ENCODE data around the gene RERE.

RERE gene

DNA sequence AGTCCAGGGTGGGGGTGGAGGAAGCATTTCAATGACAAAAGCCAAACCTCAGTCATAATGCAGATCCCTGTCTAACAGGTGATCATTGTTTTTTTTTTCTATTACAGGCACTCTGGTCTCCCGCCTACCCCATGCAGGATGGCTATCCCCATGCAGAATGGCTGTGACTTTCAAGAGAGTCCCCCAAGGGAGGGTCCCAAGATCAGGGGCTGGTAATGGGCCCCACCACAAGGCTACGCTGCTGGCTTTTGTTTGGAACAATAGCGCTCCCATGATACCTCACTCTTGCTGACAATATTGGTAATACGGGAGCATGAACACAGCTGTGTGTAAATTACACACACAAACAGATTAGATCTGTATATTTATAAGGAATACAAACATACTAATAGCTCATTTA, 380.1 kb downstream of the RERE start:
- no peak for DNase-seq

DNA sequence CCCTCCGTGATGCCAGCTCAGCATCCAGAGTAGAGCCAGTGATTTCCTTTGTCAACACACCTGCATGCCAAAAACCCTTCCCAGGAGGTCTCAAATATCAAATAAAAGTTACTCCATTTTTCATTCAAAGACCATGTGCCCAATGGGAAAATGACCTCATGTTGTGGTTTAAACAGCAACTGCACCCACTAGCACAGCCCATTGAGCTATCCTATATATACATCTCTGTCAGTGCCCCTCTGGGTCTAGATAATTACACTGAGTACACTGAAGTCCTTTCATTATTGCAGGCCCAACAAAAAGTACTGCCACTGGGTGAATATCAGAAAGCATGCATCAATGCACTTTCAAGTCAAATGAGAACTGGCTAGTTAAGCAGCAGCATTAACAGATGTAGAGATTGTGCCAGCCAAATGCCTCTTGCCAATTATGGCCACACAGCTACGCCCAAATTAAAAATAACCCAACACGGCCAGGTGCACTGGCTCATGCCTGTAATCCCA, 381.8 kb downstream of the RERE start:
- no peak for DNase-seq

DNA sequence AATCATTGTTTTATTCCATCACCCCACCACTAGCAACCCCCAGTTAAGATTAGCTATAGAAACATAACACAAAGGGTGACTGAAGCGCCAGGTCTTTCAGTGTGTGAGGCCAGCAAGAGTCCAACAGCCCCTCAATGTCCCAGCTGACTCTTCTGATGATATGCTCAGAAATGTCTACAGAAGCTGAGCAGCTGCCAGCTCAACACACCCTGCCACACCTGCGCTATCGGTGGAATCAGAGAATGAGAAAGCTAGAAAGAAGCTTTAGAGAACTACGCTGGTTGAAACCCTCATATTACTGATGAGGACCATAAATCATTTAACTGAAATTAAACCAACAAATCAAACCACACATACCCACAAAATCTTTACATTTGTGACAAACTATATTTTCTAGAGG, 383.3 kb downstream of the RERE start:
- DNase-seq = no peak

DNA sequence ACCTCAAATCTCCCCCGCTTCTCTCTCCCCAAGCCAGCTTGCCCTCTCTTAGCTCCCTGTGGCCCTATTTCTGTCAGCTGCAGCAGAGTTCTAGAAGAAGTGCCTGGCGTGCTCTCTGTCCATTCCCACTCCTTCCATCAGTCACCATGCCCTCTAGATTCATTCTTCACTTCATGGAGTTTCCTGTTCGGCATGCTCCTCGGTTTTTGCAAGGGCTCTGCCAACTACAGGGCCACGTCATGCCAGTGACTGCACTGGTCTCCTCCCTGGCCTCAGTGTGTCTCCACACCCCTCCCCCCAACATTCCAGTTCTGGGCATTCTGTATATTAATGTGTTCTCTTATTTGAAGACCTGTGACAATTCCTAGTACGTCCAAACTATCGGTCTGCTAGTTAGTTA, 385.7 kb downstream of the RERE start:
- DNase-seq = no peak

DNA sequence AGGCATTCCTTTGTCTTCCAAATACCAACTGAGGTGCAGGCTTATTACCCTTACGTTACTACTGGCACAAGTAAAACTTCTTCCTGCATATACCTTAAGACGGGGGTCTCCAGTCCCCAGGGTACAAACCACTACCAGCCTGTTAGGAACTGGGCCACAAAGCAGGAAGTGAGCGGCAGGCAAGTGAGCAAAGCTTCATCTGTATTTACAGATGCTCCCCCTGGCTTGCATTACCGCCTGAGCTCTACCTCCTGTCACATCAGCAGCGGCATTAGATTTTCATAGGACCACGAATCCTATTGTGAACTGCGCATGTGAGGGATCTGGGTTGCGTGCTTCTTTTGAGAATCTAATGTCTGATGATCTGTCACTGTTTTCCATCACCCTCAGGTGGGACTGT, 386.4 kb downstream of the RERE start:
- no peak for DNase-seq

DNA sequence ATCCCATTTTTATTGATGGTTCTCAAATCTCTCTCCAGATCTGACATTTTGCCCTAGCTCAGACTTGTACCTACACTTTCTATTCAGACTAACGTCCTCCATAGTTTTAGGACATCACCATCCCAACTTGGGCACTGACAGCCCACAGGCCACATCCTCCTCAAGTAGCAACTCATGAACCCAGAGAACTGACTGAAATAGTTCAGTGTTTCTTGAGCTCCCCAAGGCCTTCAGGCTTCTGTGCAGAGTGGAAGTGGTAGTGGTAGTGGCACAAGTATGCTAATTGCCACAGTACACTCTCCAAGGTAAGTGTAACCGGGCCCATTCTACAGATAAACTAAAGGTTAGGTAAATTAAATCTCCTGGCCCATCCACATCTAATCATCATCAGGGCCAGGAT, 387.0 kb downstream of the RERE start:
- no peak for DNase-seq

DNA sequence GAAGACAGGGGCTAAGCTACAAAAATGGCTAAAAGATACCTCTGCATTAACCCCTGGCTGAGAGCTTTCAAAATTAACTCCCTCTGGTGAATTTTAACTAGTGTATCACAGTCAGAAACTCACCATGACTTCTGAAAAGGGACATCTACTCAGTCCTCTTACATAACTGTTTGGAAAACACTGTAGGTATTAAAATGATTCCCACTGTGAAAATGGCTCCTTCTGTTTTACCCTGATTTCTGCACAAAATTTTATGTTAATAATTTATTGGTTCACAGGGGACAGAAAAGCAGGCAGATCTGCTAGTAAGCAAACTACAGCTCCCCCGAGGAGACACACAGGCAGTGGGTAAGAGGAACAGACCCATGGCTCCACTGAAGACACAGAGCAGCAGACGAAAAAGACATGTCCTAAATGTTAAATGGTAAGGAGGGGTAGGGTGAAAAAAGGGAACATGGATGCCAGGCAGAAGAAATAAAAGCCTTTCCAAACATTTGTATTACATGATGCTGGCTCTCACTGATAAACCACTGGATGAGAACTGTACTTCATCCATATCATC, 387.8 kb downstream of the RERE start:
- DNase-seq = no peak

DNA sequence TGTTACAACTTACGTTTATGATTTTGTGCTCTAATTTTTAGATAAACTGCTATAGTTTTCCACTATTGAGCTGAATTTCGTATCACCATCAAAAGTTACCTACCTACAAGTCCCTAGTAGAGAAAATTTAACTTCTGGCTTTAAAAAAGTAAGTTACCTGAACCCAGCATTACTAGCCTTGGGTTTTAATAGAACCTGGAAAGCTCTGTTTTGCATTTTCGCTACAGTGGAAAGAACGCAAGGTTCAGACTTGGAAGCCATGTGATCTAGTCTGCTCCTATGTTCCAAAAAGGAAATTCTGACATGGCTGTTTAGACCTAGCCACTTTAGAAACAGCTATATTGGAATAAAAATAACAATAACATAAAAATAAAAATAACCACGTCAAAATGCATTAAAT, 389.0 kb downstream of the RERE start:
- no peak for DNase-seq

DNA sequence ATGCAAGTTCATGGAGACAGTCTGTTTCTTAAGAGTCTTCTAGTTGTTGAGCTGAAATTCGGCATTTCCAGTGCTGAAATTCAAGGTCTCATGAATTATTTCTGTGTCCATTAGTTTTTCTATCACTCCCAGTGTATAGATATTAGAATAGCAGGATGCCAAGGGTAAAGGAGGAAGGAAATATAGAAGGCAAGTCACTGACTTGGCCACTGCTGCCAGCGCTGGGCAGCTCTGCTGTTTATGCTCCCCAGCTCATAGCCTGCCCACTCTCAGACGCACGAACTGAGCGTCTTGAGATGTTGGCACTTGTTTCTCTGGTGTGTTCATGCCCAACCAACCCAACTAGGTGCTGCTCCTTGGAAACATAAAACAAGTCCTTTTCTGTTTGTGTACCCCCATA, 389.5 kb downstream of the RERE start:
- DNase-seq = no peak

DNA sequence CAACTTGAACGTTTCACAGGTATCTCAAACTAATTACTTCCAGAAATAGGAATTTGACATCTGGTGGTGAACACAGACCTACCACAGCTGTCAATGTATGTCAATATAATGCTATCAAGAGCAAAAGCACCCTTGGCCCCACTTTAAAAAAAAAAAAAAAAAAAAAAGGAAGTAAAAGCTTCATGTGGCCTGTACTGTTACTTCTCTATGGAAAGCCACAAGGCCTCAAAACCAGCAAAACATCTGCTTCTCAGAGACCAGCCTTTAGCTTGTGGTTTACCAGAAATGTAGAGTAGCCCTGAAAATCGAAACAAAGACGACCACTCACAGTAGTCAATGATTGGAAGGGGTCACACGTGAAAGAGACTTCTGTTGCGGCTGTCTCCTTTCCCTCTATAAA, 389.9 kb downstream of the RERE start:
- no peak for DNase-seq

DNA sequence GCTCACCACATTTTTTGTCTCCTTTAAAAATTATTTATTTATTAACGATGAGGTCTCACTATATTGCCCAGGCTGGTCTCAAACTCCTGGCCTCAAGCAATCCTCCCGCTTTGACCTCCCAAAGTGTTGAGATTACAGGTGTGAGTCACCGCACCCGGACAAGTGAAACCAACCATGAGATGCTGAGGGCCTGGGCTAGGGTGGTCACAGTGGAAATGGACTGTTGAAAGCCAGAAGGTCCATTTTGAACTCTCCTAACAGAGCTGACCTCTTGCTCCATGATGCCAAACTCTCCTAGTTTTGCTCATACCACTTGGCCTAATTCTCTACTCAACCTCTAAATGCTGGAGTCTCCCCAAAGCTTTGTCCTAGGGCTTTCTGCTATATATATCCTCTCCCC, 390.4 kb downstream of the RERE start:
- DNase-seq = no peak

DNA sequence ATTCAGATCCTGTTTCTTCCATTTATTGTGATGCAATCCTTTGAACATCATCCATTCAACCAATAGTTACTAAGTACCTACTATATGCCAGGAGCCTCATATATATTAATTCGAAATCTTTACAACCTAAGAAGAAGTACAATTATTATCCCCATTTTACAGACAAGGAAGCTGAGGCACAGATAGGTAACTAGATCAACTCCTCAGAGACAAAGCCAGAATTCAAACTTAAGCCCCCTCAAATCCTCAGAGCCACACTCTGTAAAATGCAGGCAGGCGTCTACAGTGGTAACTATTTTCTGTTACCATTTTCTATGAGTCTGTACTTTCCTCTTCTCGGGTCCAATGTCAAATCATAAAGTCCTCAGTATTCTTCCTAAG, 391.7 kb downstream of the RERE start:
- no peak for DNase-seq

DNA sequence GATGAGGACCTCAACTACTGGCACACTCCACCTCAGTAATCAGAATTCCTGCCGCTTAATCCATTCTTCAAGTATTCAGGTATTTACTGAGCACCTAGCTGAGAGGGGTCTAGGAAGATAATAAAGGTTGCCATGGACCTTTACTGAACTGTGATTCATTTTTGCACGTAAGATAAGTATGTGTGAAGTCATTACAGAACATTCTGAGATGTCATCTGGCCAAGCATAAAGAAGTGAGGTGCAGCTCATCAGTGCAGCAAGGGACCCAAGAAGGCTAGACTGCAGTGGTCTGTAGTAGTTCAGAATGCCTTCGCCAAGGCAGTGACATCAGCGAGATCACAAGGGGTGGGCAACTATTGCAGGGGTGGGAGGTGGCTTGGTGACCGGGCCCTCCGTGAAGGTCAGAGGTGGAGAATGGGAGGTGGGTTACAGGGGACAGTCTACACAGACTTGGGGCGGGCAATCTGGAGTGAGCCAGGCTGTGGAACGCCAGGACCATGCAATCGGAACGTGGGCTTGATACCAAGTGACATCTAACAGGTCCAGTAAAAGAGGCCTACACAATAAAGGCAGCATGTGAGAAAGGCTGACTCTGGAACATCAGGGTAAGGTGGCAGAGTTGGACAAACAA, 392.2 kb downstream of the RERE start:
- DNase-seq = no peak

DNA sequence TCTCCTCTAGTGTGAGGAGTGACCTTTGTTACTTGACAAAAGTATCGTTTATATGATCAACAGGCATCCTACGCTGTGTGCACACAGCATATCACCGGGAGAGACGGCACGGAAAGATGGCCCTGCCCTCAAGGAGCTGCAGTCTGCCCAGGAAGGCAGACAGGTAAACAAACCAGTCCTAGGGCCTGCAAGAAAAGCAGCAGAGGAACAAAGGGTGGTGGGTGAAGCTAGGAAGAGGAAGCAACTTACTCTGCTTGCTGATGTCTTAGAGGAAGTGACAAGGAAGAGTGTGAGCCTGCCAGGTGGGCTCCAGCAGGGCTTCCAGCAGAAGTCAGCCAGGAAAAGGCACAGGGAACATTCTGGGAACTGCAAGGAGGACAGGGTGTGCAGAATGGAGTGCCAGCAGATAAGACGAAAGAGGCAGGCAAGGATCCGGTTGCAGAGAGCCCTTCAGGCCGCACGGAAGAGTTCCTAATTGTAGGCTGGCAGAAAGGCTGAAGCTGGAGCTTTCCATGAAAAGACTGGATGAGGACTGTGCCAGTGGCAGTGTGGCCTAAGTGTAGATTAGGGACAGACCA, 392.8 kb downstream of the RERE start:
- peak in 1 of 2 donors; percentile 31 for DNase-seq

DNA sequence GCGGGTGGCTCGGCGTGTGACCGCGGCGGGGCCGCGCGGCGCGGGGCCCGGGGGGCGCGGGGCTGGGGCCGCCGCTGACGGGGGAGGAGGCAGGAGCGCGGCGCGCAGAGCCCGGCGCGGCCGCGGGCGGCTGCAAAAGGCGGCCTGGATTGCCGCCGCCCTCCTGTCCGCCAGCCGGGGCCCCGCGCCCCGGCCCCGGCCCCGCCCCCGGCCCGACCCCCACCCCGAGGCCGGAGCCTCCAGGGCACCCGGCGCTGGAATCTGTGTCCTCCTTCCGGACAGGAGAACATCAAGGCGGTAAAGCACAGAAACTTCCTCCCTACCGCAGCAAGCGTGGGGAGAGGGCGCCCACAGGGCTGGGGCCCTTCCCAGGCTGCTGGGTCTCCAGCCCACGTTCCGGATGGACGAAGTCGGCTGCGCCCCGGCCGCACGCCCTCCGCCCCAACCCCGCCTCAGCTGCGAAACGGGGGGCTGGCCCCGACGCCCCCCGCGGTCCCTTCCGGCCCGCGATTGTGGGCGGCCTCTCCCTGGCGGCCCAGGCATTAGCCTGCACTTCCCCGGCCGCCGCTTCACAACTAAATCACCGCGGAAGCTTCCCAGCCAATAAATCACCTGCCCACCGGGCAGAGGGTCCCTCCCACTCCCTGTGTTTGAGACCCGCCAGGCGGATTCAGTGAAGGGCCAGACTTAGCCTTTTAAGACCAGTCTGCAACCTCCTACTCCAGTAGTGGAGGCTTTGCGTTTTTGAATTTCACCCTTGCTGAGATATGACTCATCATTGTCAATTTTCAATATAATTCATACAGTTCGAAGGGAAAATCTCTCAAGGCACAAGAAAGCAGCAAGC, 393.5 kb downstream of the RERE start:
- DNase-seq = peak; percentile 46 to 51

DNA sequence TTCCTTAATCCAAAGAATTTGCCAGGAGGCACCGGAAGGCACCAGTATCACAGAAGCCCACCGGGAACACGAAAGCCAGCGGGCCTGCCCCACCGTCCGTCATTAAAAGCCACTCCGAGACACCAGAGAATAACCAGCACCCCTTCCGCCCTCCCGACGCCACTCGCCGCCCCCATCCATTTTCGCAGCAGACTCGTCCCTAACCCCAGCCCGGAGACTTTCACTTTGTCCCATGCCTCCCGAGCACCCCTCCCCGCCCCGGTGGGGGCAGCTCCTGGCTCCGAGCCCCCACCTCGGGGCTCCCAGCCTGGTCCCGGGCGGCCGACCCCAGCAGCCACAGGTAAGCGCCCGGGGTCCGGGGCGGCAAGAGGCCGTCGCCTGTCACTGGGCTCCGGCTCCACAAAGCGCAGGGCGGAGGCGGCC, 394.2 kb downstream of the RERE start:
- peak in 1 of 2 donors; percentile 30 for DNase-seq

DNA sequence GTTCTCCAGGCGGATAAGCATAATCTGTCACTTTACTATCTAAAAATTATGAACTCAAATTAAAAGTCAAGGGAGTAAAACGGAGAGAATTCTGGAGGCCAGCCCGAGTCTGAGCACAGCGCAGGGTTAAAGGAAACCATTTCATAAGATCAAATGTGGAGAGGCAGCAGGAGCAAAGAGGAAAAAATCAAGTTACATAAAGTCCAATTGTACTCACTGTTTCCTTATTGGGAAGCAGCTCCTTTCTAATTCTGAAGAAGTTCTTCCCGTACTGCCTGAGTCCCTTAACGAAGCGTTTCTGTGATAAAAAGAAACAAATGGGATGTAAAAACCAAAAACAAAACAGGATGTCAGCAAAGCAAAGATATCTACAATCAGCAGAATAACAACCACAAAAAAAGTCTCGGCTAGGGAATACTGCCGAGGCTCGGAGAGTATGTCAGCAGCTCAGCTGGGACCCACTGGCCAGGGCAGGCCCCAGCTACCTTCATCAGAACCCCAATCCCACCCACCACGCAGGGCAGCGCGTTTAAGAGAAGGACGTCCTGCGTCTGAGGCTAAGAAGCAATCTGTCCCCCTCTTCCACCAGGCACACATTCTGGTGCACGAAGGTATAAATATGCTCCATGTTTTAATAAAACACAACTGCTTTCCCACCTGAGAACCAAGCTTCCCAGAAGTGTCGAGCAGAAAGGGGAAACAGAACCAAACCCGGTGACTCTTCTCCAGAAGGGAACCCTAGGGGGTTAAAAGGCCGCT, 394.8 kb downstream of the RERE start:
- DNase-seq = no peak

DNA sequence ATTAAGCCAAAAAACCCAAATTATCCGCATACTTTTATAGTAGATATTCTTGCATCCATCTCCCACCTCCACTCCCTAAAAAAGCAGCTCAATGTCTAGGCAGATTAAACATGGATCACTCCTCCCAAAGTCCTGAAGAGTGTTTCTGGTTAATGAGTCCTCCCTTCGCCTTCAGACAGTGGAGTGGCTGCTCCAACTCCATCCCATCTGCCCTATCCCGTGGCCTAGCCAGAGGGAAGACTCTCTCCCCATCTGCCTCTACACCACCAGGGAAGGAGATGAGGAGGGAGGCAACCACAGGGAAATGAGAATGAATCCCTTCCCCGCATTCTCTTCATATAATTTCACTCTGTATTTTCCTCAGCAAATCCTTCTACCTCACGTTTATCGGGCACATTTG, 395.7 kb downstream of the RERE start:
- DNase-seq = no peak

DNA sequence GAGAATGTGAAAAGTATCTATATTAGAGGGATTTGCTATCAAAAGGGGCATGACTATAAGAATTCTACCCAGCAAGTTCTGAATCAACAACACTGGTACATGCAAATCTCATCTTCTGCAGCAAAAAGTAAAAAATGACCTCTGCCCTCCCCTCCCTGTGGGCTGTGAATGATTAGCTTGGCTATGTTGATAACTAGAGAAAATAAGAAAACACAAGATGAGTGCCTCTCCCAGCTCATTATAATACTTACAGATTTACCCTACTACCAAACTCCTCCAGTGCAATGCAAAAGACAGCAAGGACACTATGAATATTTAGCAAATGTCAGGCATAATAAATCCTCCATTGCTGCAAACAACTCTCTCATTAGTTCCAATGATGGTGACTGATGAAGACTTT, 397.1 kb downstream of the RERE start:
- no peak for DNase-seq

DNA sequence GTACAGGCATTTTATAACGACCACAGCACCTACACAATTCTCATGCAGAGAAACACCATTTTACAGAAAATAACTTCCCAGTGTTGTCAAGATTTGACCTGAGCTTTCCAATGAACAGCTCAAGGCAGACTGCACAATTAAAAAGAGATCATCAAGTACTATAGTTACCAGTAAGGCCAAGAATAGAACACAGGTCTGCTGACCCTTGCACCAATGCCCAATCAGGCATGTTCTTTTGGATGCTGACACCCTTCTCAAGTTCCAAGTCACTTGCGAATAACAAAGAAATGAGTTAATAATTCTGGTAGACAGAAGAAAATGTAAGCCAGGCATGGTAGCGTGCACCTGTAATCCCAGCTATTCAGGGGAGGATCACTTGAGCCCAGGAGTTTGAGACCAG, 397.6 kb downstream of the RERE start:
- DNase-seq = no peak

DNA sequence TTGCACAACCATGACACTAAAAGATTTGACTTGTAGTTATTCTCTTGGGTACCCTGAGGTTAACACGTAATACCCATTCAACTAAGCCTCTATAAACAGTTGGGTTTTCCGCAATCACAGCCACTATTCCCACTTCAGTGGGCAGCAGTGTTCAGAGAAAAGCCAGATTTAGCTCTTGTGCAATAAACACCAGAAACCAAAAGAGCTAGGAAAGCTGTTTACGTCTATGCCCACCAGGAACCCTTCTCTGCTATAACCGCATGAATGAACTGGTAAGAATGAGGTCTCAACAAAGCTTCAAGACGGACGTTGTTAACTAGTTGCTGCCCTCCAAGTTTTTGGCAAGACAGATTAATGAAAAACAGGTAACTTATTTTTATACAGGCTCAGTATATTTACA, 398.3 kb downstream of the RERE start:
- no peak for DNase-seq

DNA sequence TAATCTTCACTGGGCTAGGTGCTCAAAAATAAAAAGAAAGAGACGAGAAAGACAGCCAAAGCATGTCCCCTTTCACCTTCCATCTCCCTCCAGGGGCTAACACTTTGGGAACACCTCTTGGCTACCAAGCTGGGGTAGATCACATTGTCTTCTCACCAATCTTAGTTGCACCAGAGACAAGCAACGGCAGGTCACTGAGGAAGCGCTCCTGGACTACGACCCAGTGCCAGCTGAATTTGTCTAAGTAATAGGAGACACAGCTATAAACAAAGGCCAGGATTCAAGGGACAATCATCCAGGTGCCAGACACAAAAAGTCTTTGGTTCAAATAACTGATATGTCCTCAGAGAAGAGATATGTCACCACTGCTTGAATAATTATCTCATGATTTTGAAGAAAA, 399.1 kb downstream of the RERE start:
- no peak for DNase-seq

DNA sequence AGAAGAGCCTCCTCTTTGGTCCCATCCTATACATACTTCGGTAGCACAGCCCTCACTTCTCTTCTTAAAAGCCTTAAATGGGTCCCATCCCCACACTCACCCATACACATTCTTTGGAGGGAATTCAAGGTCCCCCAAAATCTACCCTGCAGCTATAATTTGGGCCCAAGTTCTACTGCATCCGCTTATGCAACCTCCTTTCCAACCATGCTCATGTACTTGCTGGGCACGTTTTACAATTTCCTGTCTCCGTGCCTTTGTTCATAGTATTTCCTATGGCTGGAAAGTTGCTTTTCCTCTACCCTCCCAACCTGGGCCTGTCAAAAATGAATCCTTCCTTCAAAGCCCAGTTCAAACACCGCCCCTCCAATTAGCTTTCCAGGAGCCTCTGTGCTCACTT, 399.8 kb downstream of the RERE start:
- no peak for DNase-seq

All from stimulated activated CD4-positive, alpha-beta T cell treated with anti-CD3 and anti-CD28 coated beads, Interleukin-2, amount 100 ng/mL, for 48 hours (primary cell).